ENCODE results near the gene KIAA1328.

GRCh38 chr18:36893227-36893626 lies 64.3 kb downstream of the KIAA1328 start:
- no peak for TF ChIP-seq EZH2 (IDR thresholded peaks at IDR 0.05; ENCODE audit: low read length)
- no peak for TF ChIP-seq CTCF (optimal IDR thresholded peaks at IDR 0.05 in 1 of 3, IDR thresholded peaks at IDR 0.05 in 1 of 3, conservative IDR thresholded peaks at IDR 0.05 in 1 of 3; ENCODE audit: extremely low read depth in 1 of 3, insufficient read depth in 2 of 3, low read length in 3 of 3)
